GM18498 (cell line): ENCODE measurements around the gene AMN.

ENCODE experiments used
- ATAC-seq: cut with Tn5 transposase; IDR thresholded peaks from one replicate; pipeline ENCODE4 v1.9.1; 2021; ENCODE audit warnings: mild to moderate bottlenecking, moderate library complexity; ENCODE audit not compliant: unreplicated experiment

The AMN gene

DNA sequence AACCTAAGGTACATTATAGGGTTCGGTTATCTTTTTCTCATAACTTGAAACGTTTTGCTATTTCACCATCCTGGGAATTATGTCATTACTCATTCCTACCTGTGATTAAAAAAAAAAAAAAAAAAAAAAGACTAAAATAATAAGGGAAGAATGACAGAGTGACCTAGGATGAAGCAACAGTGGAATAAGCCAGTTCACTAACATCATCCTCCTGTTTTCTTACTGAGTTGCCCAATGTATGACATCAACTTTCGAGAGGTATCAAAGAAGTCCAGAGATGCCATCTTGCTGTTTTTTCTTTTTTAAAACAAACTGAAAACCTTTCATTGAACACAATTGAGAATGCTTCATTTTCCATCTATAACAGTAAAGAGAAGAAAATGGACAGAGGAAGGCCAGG is 42.8 kb downstream of the AMN start:
- ATAC-seq, result no peak

DNA sequence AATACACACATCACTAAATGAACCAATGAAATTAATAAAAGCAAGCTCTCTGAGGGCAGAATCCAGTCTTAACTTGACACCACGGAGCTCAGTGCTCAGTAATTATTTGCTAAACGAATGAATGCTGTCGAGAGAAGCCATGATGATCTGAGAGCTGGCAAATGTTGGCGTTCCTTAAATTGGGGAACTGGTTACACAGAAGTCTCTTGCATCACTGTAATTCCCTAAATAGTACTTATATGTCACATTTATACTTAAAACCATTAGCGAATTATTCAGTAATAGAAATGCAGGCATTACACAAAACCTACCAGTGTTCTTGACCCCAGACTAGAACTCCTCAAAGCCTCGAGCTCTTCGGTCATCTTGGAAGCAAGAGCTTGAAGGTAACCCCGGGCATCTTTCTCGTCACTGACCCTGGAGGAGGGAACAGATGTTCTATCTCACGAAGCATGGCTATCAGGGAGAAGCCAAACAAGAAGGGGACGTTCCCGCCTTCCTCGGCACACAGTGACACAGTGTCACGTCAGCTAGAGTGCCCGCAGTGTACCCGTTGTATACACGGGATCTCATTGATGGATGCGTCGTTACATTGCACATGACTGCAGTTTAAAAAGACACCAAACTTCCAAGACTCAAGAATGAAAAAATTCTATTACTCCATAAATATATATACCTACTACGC is 43.6 kb downstream of the AMN start:
- ATAC-seq, result no peak

DNA sequence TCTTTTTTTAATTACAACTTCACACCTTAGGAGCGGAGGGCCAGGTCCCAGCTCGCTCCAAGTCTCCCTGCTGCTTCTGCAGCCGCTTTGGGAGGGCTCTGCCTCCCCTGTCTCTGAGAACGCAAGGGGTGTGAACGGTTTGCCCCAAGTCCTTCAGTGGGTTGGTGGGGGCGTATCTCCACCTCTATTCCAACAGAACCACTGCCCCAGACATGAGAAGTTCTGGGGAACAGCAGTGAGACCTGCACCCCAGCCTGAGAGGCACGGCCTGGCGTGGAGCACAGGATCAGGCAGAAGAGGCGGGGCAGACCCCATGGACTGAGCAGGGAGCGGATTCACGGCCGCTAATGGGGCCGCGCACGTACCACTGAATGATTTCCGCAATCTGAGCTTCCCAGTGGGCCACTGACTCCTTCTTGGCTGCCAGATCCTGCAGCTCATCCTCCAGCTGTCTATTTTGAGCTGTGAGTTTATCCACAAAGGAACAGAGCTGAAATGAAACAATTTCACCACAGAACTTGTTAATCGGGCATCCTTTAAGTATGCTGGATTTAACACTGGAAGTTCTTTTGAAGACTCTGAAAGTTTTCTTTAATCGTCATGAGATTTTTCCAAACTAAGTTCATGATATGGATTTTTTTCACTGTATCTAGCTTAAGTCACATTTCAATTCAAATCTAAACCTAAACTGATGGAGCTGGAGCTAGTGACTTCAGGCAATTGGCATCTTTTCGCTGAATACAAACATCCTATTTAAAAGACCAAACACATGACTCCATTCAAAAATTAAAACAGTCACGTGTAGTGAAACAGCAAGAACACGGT is 44.4 kb downstream of the AMN start:
- no peak for ATAC-seq

DNA sequence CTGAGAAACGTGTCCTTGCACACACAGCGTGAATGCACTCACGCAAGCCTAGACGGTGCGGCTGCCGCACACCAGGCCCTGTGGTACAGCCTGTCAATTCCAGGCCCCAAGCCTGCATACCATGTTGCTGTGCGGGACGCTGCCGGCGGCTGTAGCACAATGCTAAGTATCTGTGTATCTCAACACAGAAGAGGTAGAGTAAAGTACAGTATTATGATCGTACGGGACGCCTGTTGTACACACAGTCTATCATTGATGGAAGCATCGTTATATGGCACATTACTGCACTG is 45.0 kb downstream of the AMN start:
- no peak for ATAC-seq

DNA sequence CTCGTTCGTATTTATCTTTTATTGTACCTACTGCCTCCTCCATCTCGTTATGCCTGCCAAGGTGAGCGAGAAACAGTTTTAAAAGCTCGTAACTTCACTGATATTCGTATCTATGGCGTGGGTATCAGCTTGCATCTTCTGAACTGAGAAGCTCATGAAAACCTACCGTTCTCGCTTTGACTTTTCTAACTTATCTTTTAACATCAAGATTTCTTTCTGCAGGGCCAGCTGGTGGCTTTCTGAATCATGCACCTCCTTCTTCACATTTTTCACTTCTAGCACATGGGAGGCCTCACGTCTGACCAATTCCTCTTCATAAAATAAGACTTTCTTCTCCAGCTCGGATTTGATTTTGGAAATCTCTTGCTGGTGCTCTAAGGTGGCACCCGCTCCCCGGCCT is 45.8 kb downstream of the AMN start:
- ATAC-seq, result no peak

DNA sequence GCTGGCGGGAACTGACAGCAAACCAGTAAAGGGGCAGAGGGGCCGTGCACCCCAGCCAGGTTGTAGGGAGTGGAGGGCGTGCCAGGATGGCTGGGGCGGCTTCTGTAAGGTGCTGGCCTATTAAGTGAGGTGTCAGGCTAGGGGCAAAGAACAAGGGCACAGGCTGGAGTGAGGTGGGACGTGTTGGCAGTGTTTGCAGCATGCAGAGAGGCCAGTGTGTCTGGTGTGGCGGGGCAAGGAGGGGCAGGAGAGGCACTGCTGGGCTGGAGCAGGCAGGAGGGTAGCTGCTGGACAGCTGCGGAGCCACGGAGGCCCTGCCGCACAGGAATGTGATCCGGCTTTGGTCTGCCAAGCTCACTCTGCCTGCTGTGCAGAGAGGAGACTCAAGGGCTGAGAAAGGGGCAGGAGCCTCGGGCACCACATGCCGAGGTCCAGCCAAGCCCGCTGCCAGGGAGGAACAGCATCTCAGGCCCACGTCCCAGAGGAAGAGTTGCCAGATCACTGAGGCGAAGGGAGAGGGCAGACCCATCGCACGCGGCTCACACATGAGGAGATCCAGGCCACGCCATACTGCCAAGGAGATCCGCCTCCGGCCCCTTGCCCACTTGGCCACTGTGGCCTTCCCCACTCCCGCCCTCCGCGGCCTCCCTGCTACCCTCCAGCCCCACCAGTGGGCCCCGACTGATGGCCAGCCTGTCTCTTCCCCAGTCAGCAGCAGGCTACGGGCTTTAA is 46.8 kb downstream of the AMN start:
- ATAC-seq, result no peak

DNA sequence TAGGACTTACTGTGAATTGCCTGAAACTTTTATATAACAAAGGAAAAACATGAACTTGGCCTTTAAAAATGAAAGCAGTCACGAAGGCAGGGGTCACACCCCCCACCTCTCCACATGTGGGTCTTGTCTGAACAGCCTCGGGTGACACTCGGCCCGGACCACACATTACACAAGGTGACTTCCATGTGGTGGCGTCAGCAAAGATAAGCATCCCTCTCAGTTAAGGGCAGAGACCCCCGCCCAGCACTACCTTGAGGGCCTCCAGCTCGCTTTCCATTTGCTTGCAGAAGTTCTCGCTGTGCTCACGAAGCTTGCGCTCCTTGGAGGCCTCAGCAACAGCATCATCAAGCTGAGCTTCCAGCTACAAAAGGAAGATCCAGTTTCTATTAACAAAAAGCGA is 47.4 kb downstream of the AMN start:
- no peak for ATAC-seq

DNA sequence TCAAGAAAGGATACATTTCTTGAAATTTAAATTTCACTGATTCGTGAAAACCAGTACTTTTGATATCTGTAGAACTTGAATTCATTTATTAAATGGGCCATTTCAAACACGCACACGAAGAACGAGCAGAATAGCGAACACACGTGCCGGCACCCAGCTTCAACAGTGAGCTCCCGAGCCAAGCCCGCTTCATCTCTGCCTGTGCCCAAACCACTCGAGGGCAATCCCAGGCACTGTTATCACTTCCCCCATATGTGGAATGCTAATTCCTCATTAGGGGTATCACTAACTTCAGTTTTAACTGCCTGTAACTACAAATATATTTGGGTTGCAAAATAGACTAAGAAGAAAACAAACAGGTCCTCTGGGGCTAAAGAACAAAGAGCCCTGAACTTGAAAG is 48.0 kb downstream of the AMN start:
- ATAC-seq, result no peak

DNA sequence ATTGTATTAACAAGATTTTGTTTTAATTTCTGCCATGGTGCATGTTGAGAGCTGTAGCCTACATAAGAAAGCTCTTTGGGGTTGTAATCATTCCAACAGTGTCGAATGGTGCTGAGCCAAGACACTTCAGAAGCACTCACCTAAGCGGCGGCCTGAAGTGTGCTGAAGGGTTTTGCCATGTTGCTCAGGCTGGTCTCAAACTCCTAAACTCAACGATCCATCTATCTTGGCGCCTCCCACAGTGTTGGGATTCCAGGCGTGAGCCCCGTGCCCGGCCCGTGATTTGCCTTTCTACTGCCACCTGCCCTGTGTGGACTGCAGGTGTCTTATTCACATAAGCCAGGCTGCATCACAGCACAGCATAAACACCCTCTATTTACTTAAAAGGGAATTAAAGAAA is 48.9 kb downstream of the AMN start:
- ATAC-seq, result no peak

DNA sequence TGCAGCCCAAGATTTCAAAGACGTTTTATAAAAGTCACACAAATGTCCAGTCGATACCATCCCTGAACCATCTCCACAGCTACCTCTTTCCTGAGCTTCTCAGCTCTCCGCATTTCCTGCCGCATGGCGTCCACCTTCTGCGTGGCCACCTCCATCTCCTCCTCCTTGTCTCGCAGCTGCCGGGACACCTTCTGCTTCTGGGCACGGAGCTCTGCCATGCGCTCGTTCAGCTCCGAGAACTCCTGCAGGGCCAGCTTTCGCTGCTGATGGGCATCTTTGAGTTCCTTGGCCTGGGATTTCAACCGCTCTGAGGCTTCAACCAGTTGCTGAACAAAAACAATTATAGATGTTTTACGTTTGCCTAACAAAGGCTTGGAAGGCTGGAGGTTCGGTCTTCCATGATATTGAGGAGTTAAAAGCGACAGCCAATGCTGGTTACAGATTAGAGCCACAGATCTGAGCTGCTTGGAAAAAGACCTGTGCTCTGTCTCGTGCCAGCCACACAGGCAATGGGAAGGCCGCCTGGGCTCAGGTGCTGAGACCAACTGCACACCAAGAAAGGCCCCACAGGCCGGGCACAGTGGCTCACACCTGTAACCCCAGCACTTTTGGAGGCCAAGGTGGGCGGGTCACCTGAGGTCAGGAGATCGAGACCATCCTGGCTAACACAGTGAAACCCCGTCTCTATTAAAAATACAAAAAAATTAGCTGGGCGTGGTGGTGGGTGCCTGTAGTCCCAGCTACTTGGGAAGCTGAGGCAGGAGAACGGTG is 49.6 kb downstream of the AMN start:
- ATAC-seq, result no peak

DNA sequence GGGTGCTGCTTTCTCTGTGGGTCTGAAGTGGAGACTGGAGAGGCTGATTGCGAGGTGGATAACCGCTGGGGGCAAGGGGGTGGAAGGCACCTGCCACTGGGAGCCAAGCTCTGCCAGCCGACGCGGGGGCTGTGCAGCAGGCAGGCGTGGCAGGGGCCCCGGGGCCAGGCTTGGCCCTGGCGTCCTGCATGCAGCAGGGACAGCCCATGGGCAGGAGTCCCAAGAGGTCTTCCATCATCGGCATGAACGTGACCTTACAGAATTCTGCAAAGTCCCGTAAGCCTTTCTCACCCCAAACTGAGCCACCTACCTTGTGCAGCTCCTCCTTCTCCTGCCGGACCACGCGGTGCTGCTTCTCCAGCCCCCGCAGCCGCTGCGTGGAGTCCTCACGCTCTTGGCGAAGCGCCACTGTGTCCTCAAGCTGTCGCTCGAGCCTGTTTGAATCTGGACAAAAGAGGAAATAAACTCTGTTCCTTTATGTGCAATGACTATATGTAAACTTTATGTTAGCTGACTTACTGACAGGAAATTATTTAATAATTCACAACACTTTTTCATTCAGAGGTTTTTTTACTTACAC is 51.3 kb downstream of the AMN start:
- no peak for ATAC-seq

DNA sequence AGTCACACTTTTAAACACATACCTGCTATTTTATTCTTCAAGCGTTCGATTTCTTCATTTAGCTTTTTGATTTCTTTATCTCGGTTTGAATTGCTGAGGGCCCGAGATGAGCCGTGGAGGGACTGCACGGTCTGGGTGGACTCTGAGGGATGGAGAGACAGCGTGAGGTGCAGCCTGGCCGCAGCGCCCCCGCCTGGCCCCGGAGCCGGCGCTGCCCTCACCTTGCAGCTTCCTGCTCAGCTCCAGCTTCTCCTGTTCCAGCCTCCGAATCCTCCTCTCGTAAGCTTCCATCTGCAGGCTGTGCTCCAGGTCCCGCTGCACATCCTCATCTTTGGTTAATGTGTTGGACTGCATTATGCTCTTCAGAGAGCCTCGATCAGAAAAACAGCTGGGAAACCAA is 53.2 kb downstream of the AMN start:
- ATAC-seq, result no peak

DNA sequence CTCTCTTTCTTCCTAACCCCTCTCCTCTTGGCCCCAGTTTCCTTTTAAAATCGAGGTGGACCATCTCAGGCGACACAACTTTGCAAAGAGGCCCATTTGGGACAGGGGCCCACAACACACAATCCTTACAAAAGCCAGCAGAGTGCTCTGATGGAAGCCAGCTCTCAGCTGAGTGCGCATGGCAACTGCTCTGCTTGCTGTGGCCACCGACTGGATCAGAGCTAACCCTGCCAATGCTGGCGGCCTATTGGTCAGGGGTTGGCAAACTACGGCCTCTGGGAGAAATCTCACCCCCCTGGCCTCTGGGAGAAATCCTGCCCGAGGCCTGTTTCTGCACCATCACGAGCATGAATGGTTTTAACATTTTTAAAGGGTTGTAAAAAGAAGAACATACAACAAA is 55.0 kb downstream of the AMN start:
- no peak for ATAC-seq

DNA sequence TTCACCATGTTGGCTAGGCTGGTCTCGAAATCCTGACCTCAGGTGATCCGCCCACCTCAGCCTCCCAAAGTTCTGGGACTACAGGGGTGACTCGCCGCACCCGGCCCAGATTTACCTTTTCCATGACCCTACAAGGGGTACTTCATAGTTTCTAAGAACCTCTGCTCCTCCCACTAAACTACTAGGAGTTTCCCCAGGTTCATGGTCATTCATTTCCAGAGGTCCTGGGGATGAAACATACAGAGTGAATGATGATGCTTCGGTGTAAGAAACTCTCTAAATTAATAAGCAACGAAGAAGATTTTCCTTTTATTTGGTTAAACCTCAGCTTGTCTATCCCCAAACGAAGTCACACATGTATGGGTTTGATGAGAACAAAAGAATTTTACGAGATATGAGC is 56.9 kb downstream of the AMN start:
- no peak for ATAC-seq

DNA sequence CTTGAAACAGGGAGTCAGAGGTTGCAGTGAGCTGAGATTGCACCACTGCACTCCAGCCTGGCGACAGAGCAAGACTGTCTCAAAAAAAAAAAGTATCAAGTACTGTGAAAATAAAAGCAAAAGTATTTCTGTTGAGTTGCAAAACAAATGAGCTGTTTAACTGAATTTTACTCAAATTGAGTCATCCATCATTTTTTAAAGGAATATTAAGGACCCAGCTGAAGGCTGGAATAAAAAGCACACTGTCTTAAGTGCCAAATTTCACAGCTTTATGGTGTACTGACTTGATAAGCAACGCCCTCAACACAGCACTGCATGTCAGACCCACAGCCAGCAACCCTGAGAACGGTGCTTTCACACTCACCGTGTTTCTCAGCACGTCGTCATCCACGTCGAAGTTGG is 57.9 kb downstream of the AMN start:
- ATAC-seq, result no peak
